Activated CD8-positive, alpha-beta T cell treated with anti-CD3 and anti-CD28 coated beads for 36 hours (primary cell): ENCODE results near the gene PIP4K2B. TPM values are rescaled to one million over a fixed set of nuclear protein-coding genes. Genes with fewer than 3 reads are reported as not detected.

Experiments
- ATAC-seq: fragments of 200-7000 bp; cut with Tn5 transposase; one replicate; pipeline ENCODE4 v1.10.0; 2021; ENCODE audit warnings: mild to moderate bottlenecking, moderate library complexity
- CTCF ChIA-PET: fragments of 350-600 bp; sonication (Branson Sonifier 250); formaldehyde crosslinking; loops from one replicate; lab custom pipeline; 2021; ENCODE audit warnings: antibody characterized with exemption; lab: Charles Lee
- POLR2A ChIA-PET: fragments of 350-600 bp; sonication (Branson Sonifier 250); formaldehyde crosslinking; loops from one replicate; lab custom pipeline; 2021; ENCODE audit warnings: antibody characterized with exemption; lab: Charles Lee
- DNase-seq: peaks from one replicate; pipeline ENCODE4 v3.0.0-alpha.2; 2020
- H3K27ac Mint-ChIP-seq: one replicate; pipeline ENCODE4 v1.8.0; 2021; ENCODE audit warnings: mild to moderate bottlenecking, mixed read lengths
- H3K27me3 Mint-ChIP-seq: one replicate; pipeline ENCODE4 v1.8.0; 2021; ENCODE audit warnings: mixed read lengths
- H3K36me3 Mint-ChIP-seq: one replicate; pipeline ENCODE4 v1.8.0; 2021; ENCODE audit warnings: low read depth, mixed read lengths
- H3K4me1 Mint-ChIP-seq: one replicate; pipeline ENCODE4 v1.8.0; 2021; ENCODE audit warnings: low read depth, mixed read lengths
- H3K4me3 Mint-ChIP-seq: one replicate; pipeline ENCODE4 v1.8.0; 2021; ENCODE audit warnings: mild to moderate bottlenecking, moderate library complexity, mixed read lengths
- H3K9me3 Mint-ChIP-seq: one replicate; pipeline ENCODE4 v1.8.0; 2021; ENCODE audit warnings: mixed read lengths
- CTCF ChIP-seq: fragments of 200-600 bp; IDR thresholded peaks from one replicate; pipeline ENCODE4 v1.8.0; 2022; ENCODE audit warnings: antibody characterized with exemption, mild to moderate bottlenecking
- intact Hi-C: fragments of 100-400 bp; cut with micrococcal nuclease; formaldehyde crosslinking; loops from one replicate; pipeline ENCODE4 v1.10.0; 2022
- total RNA-seq, 2 experiments: library from RNA; stranded (reverse); gene quantifications; one replicate each; pipeline ENCODE4 v1.2.3, GENCODE V29; 2021

The PIP4K2B gene
- total RNA-seq, 2 experiments from 2014 or later = 30.9 to 33.2 TPM

GRCh38 chr17:38740806-38741205 lies 58.5 kb downstream of the PIP4K2B start:
- Mint-ChIP-seq H3K4me1 (peaks cover 3% of the 10 kb centered on the region), H3K9me3 (no peaks in the 10 kb centered on the region), H3K4me3 (no peak overlapping the region), H3K27me3 (peaks cover 11% of the 10 kb centered on the region), H3K27ac (no peak overlapping the region), H3K36me3 (no peaks in the 10 kb centered on the region)
- ATAC-seq = no peak
- ChIA-PET POLR2A (no interaction called here), CTCF (no interaction called here)
- TF ChIP-seq CTCF = no peak
- DNase-seq = no peak
- intact Hi-C loops = no loop called here

GRCh38 chr17:38740044-38740443 lies 59.3 kb downstream of the PIP4K2B start:
- Mint-ChIP-seq H3K27ac (no peak overlapping the region), H3K27me3 (peaks cover 6% of the 10 kb centered on the region), H3K4me1 (peaks cover 8% of the 10 kb centered on the region), H3K36me3 (no peaks in the 10 kb centered on the region), H3K9me3 (no peaks in the 10 kb centered on the region), H3K4me3 (no peak overlapping the region)
- POLR2A ChIA-PET = interaction anchor here (1.0 kb wide), 1 partner anchor 55 kb away, joined by 3 read pairs; no protein-coding TSS in a partner anchor
- CTCF ChIA-PET = no interaction called here
- ATAC-seq = no peak
- TF ChIP-seq CTCF = no peak
- intact Hi-C loops = no loop called here
- DNase-seq = no peak

GRCh38 chr17:38739305-38739704 lies 60.1 kb downstream of the PIP4K2B start:
- H3K27me3 Mint-ChIP-seq = peaks cover 3% of the 10 kb centered on the region
- ATAC-seq (no peak), DNase-seq (no peak)
- ChIA-PET POLR2A (interaction anchor here (1.0 to 2.3 kb wide), 2 partner anchors 11 to 54 kb away, joined by 3 to 6 read pairs; no protein-coding TSS in a partner anchor), CTCF (interaction anchor here (1.1 to 9.4 kb wide), 2 partner anchors 63 to 155 kb away, joined by 3 to 160 read pairs; partner anchors contain the start of gene EPOP)
- intact Hi-C loops = no loop called here
- H3K27ac Mint-ChIP-seq = no peak overlapping the region
- peaks cover 15% of the 10 kb centered on the region for H3K4me1 Mint-ChIP-seq
- H3K9me3 Mint-ChIP-seq = no peaks in the 10 kb centered on the region
- no peak for TF ChIP-seq CTCF
- H3K36me3 Mint-ChIP-seq = peaks cover 2% of the 10 kb centered on the region
- H3K4me3 Mint-ChIP-seq = no peak overlapping the region

GRCh38 chr17:38738686-38739085 lies 60.7 kb downstream of the PIP4K2B start:
- POLR2A ChIA-PET = interaction anchor here (2.3 kb wide), 1 partner anchor 10 kb away, joined by 6 read pairs; no protein-coding TSS in a partner anchor
- H3K27me3 Mint-ChIP-seq = no peaks in the 10 kb centered on the region
- DNase-seq = no peak
- TF ChIP-seq CTCF = no peak
- peaks cover 2% of the 10 kb centered on the region for H3K36me3 Mint-ChIP-seq
- no peak overlapping the region for H3K27ac Mint-ChIP-seq
- CTCF ChIA-PET = interaction anchor here (1.1 to 9.4 kb wide), 2 partner anchors 63 to 155 kb away, joined by 3 to 160 read pairs; partner anchors contain the start of gene EPOP
- peaks cover 21% of the 10 kb centered on the region for H3K4me1 Mint-ChIP-seq
- no peak for ATAC-seq
- H3K4me3 Mint-ChIP-seq = no peak overlapping the region
- intact Hi-C loops = no loop called here
- H3K9me3 Mint-ChIP-seq = no peaks in the 10 kb centered on the region

- intact Hi-C loops = no loop called here
- no peaks in the 10 kb centered on the region for H3K9me3 Mint-ChIP-seq
- POLR2A ChIA-PET = interaction anchor here (0.9 to 2.3 kb wide), 3 partner anchors 10 to 66 kb away, joined by 3 to 6 read pairs (median 5); partner anchors contain the start of gene PSMB3
- H3K36me3 Mint-ChIP-seq = peaks cover 2% of the 10 kb centered on the region
- DNase-seq (no peak), ATAC-seq (no peak)
- no peak overlapping the region for H3K27ac Mint-ChIP-seq
- no peak for TF ChIP-seq CTCF
- peaks cover 26% of the 10 kb centered on the region for H3K4me1 Mint-ChIP-seq
- H3K4me3 Mint-ChIP-seq = no peak overlapping the region
- no peaks in the 10 kb centered on the region for H3K27me3 Mint-ChIP-seq
- CTCF ChIA-PET = interaction anchor here (4.4 to 9.4 kb wide), 2 partner anchors 62 to 70 kb away, joined by 32 to 160 read pairs; partner anchors contain the start of gene EPOP
These were observed 61.2 kb downstream of the PIP4K2B start for GRCh38 chr17:38738007-38738662.
